Subcutaneous adipose tissue (tissue), 4 donors: ENCODE measurements around the gene RTN4IP1. TPM values are rescaled to one million over a fixed set of nuclear protein-coding genes. Genes with fewer than 3 reads are reported as not detected.

Source experiments
- total RNA-seq, 4 donors: library from RNA; depleted of rRNA; stranded (reverse); fragments of >200 nt; gene quantifications; one replicate each; pipeline ENCODE4 v1.1.0, GENCODE V29; 2016
- TF ChIP-seq, protein P1 (sequence below): fragments of 450-650 bp; IDR thresholded peaks from one replicate; pipeline ENCODE4 v1.5.1; 2016; ENCODE audit warnings: low read depth, mild to moderate bottlenecking, control low read depth, antibody characterized with exemption, moderate library complexity

RTN4IP1 gene
- total RNA-seq, 4 donors from 2014 or later: 2.9 to 8.6 (median 3.4) TPM

GRCh38 chr6:106639812-106640211 is 10.5 kb upstream of the RTN4IP1 start:
- TF ChIP-seq, protein P1, sequence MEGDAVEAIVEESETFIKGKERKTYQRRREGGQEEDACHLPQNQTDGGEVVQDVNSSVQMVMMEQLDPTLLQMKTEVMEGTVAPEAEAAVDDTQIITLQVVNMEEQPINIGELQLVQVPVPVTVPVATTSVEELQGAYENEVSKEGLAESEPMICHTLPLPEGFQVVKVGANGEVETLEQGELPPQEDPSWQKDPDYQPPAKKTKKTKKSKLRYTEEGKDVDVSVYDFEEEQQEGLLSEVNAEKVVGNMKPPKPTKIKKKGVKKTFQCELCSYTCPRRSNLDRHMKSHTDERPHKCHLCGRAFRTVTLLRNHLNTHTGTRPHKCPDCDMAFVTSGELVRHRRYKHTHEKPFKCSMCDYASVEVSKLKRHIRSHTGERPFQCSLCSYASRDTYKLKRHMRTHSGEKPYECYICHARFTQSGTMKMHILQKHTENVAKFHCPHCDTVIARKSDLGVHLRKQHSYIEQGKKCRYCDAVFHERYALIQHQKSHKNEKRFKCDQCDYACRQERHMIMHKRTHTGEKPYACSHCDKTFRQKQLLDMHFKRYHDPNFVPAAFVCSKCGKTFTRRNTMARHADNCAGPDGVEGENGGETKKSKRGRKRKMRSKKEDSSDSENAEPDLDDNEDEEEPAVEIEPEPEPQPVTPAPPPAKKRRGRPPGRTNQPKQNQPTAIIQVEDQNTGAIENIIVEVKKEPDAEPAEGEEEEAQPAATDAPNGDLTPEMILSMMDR: no peak

DNA sequence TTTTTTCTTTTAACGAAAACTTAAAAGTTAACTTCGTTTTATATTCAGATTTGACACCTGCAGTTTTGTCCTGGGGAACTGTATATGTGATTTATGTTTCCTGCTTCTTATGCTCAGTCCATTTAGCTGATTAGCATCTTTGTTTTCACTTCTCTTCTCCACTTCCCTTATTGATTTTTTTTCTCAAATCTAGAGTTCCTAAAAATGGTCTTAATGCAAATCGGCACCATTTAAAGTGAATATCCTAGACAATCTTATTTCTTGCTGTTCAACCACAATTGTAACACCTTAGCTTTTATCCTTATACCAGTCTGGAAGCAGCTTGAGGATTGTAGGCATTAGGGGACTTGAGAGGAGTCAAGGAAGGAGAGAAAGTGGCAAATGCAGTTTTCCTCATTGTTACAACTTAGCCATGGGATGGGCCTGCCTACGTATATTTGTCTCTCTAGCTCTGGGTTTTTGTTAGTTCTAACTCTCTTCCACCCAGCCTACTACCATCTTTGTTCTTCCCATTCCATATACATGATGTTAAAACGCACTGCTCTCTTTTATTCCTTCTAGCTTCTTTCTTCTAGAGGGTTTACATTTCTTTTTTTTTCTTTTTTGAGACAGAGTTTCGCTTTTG is 8.5 kb upstream of the RTN4IP1 start:
- TF ChIP-seq, protein P1: no peak

- TF ChIP-seq, protein P1: no peak
These were observed 7.9 kb upstream of the RTN4IP1 start for GRCh38 chr6:106637051-106637716.

- TF ChIP-seq, protein P1: no peak
These were observed 5.3 kb upstream of the RTN4IP1 start for GRCh38 chr6:106634565-106634964.

- TF ChIP-seq, protein P1: no peak
These were observed 2.0 kb upstream of the RTN4IP1 start for GRCh38 chr6:106631346-106631745.

- TF ChIP-seq, protein P1: no peak
These were observed 1.1 kb upstream of the RTN4IP1 start for GRCh38 chr6:106630366-106630765.

DNA sequence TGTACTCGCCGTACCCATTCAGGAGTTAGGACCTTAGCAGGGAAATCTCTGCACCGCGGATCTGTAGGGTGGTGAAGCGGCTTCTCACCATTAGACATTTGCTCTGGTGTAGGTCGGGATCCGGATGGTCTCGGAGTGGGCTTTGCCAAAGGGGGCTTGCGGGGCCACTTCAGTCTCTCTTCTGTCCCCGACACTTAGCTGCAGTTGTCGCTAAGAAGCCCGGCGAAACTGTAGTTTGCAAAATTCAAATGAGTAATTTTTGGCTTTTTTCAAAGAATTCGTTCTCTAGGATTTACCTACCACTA is 513 bp upstream of the RTN4IP1 start:
- TF ChIP-seq, protein P1: no peak
